Caco-2 (cell line): Measurements from ENCODE around the gene FBLN7. TPM values are rescaled to one million over a fixed set of nuclear protein-coding genes. Genes with fewer than 3 reads are reported as not detected.

Source experiments
- BruUV-seq: library from RNA; stranded (reverse); fragments of 400-500 nt; replicated peaks from 2 replicates; lab custom pipeline; 2021; lab: Mats Ljungman, UMichigan
- CTCF ChIA-PET: fragments of 300-600 bp; sonication (Branson Sonifier 250); formaldehyde crosslinking; loops from one replicate; lab custom pipeline; 2022; ENCODE audit warnings: antibody characterized with exemption; lab: Charles Lee
- POLR2A ChIA-PET: fragments of 300-600 bp; sonication (Branson Sonifier 250); formaldehyde crosslinking; loops from one replicate; lab custom pipeline; 2022; ENCODE audit warnings: antibody characterized with exemption; lab: Charles Lee
- DNase-seq, 2 experiments: peaks; one replicate each; pipeline versions ENCODE4 v3.0.0 to v3.0.0-alpha.2; 2020 to 2022
- H3K27me3 ChIP-seq: replicated peaks from 2 replicates; pipeline ENCODE4 v1.6.0; 2011; ENCODE audit warnings: low read length; ENCODE audit not compliant: control insufficient read depth, insufficient read depth
- H3K36me3 ChIP-seq: 2 replicates; pipeline ENCODE4 v1.5.1; 2011; ENCODE audit warnings: low read length; ENCODE audit not compliant: control insufficient read depth, insufficient read depth
- H3K4me1 ChIP-seq: fragments of 250-450 bp; sonication (Bioruptor Pico); 2 replicates; pipeline ENCODE4 v1.5.1; 2020; ENCODE audit warnings: mild to moderate bottlenecking
- H3K4me3 ChIP-seq: 2 replicates; pipeline ENCODE4 v1.5.1; 2011; ENCODE audit warnings: low read depth, mild to moderate bottlenecking, control low read depth, low read length
- H3K9me3 ChIP-seq: fragments of 250-450 bp; sonication (Bioruptor Pico); 2 replicates; pipeline ENCODE4 v1.5.1; 2020; ENCODE audit warnings: mild to moderate bottlenecking, moderate library complexity
- H3K27ac Mint-ChIP-seq: one replicate; pipeline ENCODE4 v1.8.0; 2022; ENCODE audit warnings: mixed read lengths; ENCODE audit not compliant: unreplicated experiment
- H3K27me3 Mint-ChIP-seq: one replicate; pipeline ENCODE4 v1.8.0; 2022; ENCODE audit warnings: mixed read lengths; ENCODE audit not compliant: insufficient read depth, unreplicated experiment
- H3K36me3 Mint-ChIP-seq: one replicate; pipeline ENCODE4 v1.8.0; 2022; ENCODE audit warnings: mild to moderate bottlenecking, mixed read lengths; ENCODE audit not compliant: insufficient read depth, unreplicated experiment
- H3K4me1 Mint-ChIP-seq: one replicate; pipeline ENCODE4 v1.8.0; 2022; ENCODE audit warnings: low read depth, mixed read lengths; ENCODE audit not compliant: unreplicated experiment
- H3K4me3 Mint-ChIP-seq: one replicate; pipeline ENCODE4 v1.8.0; 2022; ENCODE audit warnings: mild to moderate bottlenecking, moderate library complexity, mixed read lengths; ENCODE audit not compliant: unreplicated experiment
- H3K9me3 Mint-ChIP-seq: one replicate; pipeline ENCODE4 v1.8.0; 2022; ENCODE audit warnings: mixed read lengths; ENCODE audit not compliant: unreplicated experiment
- intact Hi-C: fragments of 100-400 bp; cut with micrococcal nuclease; formaldehyde crosslinking; loops from one replicate; pipeline ENCODE4 v1.10.0; 2022; ENCODE audit not compliant: unreplicated experiment
- total RNA-seq: library from RNA; stranded (reverse); gene quantifications from 2 replicates; pipeline ENCODE4 v1.2.3, GENCODE V29; 2022
- TF ChIP-seq, protein P1 (sequence below), 2 experiments: fragments of 200-600 bp in 1 of 2; IDR thresholded peaks; 1 replicate in 1 of 2; 2 replicates in 1 of 2; pipeline versions ENCODE4 v1.5.1 to v1.8.0; 2011 to 2022; ENCODE audit warnings: antibody characterized with exemption in 1 of 2, control low read depth in 1 of 2, inconsistent platforms in 1 of 2, low read depth in 1 of 2, low read length in 1 of 2, mild to moderate bottlenecking in 1 of 2, moderate library complexity in 1 of 2; ENCODE audit not compliant: insufficient read depth in 1 of 2, severe bottlenecking in 1 of 2, unreplicated experiment in 1 of 2

The FBLN7 gene
- total RNA-seq, 1 experiment from 2014 or later, result 0.59 TPM

DNA sequence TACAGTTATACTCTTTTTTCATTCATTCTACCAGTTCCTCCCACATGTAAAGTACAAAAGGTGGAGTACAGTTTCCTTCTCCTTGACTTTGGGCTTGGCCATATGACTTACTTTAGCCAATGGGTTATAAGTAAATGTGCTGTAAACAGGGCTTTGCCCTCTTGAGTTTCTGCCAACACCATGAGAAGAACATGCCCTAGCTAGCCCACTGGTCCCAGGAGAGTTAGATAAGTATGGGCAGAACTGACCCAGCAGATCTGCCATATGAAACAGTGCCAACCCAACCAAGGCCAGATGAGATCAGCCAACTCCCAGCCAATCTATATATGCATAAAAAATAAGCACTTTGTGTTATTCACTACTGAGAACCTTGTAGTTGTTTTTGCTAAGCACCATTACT is 91.2 kb downstream of the FBLN7 start:
- TF ChIP-seq, protein P1, sequence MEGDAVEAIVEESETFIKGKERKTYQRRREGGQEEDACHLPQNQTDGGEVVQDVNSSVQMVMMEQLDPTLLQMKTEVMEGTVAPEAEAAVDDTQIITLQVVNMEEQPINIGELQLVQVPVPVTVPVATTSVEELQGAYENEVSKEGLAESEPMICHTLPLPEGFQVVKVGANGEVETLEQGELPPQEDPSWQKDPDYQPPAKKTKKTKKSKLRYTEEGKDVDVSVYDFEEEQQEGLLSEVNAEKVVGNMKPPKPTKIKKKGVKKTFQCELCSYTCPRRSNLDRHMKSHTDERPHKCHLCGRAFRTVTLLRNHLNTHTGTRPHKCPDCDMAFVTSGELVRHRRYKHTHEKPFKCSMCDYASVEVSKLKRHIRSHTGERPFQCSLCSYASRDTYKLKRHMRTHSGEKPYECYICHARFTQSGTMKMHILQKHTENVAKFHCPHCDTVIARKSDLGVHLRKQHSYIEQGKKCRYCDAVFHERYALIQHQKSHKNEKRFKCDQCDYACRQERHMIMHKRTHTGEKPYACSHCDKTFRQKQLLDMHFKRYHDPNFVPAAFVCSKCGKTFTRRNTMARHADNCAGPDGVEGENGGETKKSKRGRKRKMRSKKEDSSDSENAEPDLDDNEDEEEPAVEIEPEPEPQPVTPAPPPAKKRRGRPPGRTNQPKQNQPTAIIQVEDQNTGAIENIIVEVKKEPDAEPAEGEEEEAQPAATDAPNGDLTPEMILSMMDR (IDR thresholded peaks at IDR 0.05; ENCODE audit: insufficient read depth in 1 of 2, low read depth in 1 of 2, low read length in 1 of 2, severe bottlenecking in 1 of 2, unreplicated experiment in 1 of 2), result no peak
- H3K27ac Mint-ChIP-seq, result no peak overlapping the region
- intact Hi-C loops, result no loop called here
- H3K36me3 ChIP-seq, result no peaks in the 10 kb centered on the region
- no peaks in the 10 kb centered on the region for H3K27me3 Mint-ChIP-seq
- ChIA-PET POLR2A (no interaction called here), CTCF (no interaction called here)
- H3K9me3 ChIP-seq, result no peaks in the 10 kb centered on the region; the same call in 1 of the 2 replicates
- H3K27me3 ChIP-seq, result no peaks in the 10 kb centered on the region
- BruUV-seq, result no TSS peak
- H3K9me3 Mint-ChIP-seq, result no peaks in the 10 kb centered on the region
- H3K4me3 ChIP-seq, result no peak overlapping the region
- no peaks in the 10 kb centered on the region for H3K4me1 ChIP-seq
- no peak for DNase-seq
- H3K4me1 Mint-ChIP-seq, result no peaks in the 10 kb centered on the region
- H3K36me3 Mint-ChIP-seq, result no peaks in the 10 kb centered on the region
- H3K4me3 Mint-ChIP-seq, result no peak overlapping the region

DNA sequence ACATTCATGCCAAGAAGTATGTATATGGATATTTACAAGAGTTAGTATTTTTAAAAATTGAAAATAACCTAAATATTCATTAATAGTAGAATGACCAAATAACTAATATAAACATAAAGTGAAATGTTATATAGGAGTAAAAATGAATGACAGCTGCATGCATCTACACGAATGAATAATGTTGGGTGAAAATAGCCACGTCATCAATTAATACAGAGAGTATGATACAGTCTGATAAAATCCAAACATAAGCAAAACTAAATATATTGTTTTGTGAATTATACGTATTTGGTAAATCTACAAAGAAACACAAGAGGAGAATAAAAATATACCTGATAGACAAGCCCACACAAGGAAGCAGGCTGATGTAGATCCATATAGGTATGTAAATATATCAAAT is 92.2 kb downstream of the FBLN7 start:
- Mint-ChIP-seq H3K36me3 (no peaks in the 10 kb centered on the region), H3K9me3 (no peaks in the 10 kb centered on the region), H3K4me1 (no peaks in the 10 kb centered on the region), H3K27me3 (no peaks in the 10 kb centered on the region), H3K27ac (no peak overlapping the region), H3K4me3 (no peak overlapping the region)
- H3K36me3 ChIP-seq, result no peaks in the 10 kb centered on the region
- POLR2A ChIA-PET, result no interaction called here
- H3K27me3 ChIP-seq, result no peaks in the 10 kb centered on the region
- no peak overlapping the region for H3K4me3 ChIP-seq
- intact Hi-C loops, result no loop called here
- no peaks in the 10 kb centered on the region; the same call in 1 of the 2 replicates for H3K9me3 ChIP-seq
- TF ChIP-seq, protein P1 (IDR thresholded peaks at IDR 0.05; ENCODE audit: insufficient read depth in 1 of 2, low read depth in 1 of 2, low read length in 1 of 2, severe bottlenecking in 1 of 2, unreplicated experiment in 1 of 2), result no peak
- BruUV-seq, result no TSS peak
- CTCF ChIA-PET, result no interaction called here
- H3K4me1 ChIP-seq, result no peaks in the 10 kb centered on the region
- DNase-seq, result no peak

Other genes with a start within 250 kb of the FBLN7 start
- gene MERTK, start 239.8 kb upstream of the FBLN7 start, total RNA-seq, result 39.2 and 42.6 TPM in 2 replicates
- 16.3 and 17.1 TPM in 2 replicates for gene TMEM87B, start 83.1 kb upstream of the FBLN7 start, total RNA-seq
- gene ZC3H8, start 116.7 kb downstream of the FBLN7 start, total RNA-seq, result 17.6 and 19.9 TPM in 2 replicates
- gene ZC3H6, start 137.2 kb downstream of the FBLN7 start, total RNA-seq, result 1.9 and 3.2 TPM in 2 replicates